CD4-positive, alpha-beta memory T cell (primary cell): Measurements from ENCODE around the gene NOS1AP. TPM values are rescaled to one million over a fixed set of nuclear protein-coding genes. Genes with fewer than 3 reads are reported as not detected.

Experiments used
- CTCF ChIA-PET: fragments of 350-600 bp; sonication (Branson Sonifier 250); formaldehyde crosslinking; loops from one replicate; lab custom pipeline; 2021; ENCODE audit warnings: inconsistent platforms; ENCODE audit not compliant: partially characterized antibody; lab: Charles Lee
- POLR2A ChIA-PET: fragments of 350-600 bp; sonication (Branson Sonifier 250); formaldehyde crosslinking; loops from one replicate; lab custom pipeline; 2021; ENCODE audit not compliant: partially characterized antibody; lab: Charles Lee
- DNase-seq, 5 donors: peaks; one replicate each; pipeline versions ENCODE4 v3.0.0 to v3.0.0-alpha.2; 2020 to 2022; ENCODE audit warnings: mixed read lengths in 1 of 5
- H3K27ac ChIP-seq: one replicate; pipeline ENCODE4 v1.7.0; 2013; ENCODE audit warnings: low read depth, low read length
- H3K27me3 ChIP-seq: 2 replicates; pipeline ENCODE4 v1.7.0; 2013; ENCODE audit warnings: mild to moderate bottlenecking, low read length, moderate library complexity; ENCODE audit not compliant: insufficient read depth
- H3K36me3 ChIP-seq: 2 replicates; pipeline ENCODE4 v1.7.0; 2013; ENCODE audit warnings: mild to moderate bottlenecking, low read length, moderate library complexity; ENCODE audit not compliant: insufficient read depth
- H3K4me1 ChIP-seq: 2 replicates; pipeline ENCODE4 v1.7.0; 2013; ENCODE audit warnings: mild to moderate bottlenecking, low read length, moderate library complexity; ENCODE audit not compliant: insufficient read depth
- H3K4me3 ChIP-seq, 2 donors: one replicate each; pipeline ENCODE4 v1.7.0; 2013; ENCODE audit warnings: low read length in 2 of 2, mild to moderate bottlenecking in 1 of 2
- H3K9me3 ChIP-seq, 2 donors: one replicate each; pipeline ENCODE4 v1.7.0; 2013; ENCODE audit warnings: low read length in 2 of 2, control low read depth in 1 of 2; ENCODE audit not compliant: control insufficient read depth in 1 of 2
- H3K27ac Mint-ChIP-seq, 7 donors: one replicate each; pipeline ENCODE4 v1.8.0; 2020 to 2021; ENCODE audit warnings: mixed read lengths in 7 of 7, mild to moderate bottlenecking in 6 of 7, inconsistent platforms in 3 of 7, moderate library complexity in 3 of 7
- H3K27me3 Mint-ChIP-seq, 2 donors: one replicate each; pipeline ENCODE4 v1.8.0; 2020 to 2021; ENCODE audit warnings: mixed read lengths in 2 of 2
- H3K36me3 Mint-ChIP-seq, 2 donors: one replicate each; pipeline ENCODE4 v1.8.0; 2020 to 2021; ENCODE audit warnings: mixed read lengths in 2 of 2, inconsistent platforms in 1 of 2, mild to moderate bottlenecking in 1 of 2
- H3K4me1 Mint-ChIP-seq, 4 donors: one replicate each; pipeline ENCODE4 v1.8.0; 2020 to 2021; ENCODE audit warnings: mixed read lengths in 4 of 4, mild to moderate bottlenecking in 1 of 4
- H3K4me3 Mint-ChIP-seq, 8 donors: one replicate each; pipeline ENCODE4 v1.8.0; 2020 to 2021; ENCODE audit warnings: mixed read lengths in 8 of 8, mild to moderate bottlenecking in 7 of 8, moderate library complexity in 6 of 8, inconsistent platforms in 3 of 8
- H3K9me3 Mint-ChIP-seq, 8 donors: one replicate each; pipeline ENCODE4 v1.8.0; 2020 to 2021; ENCODE audit warnings: mixed read lengths in 8 of 8, mild to moderate bottlenecking in 5 of 8, inconsistent platforms in 3 of 8, moderate library complexity in 1 of 8
- intact Hi-C: fragments of 100-400 bp; cut with micrococcal nuclease; formaldehyde crosslinking; loops from one replicate; pipeline ENCODE4 v1.15.1; 2023
- polyA plus RNA-seq, 2 donors: library from polyadenylated mRNA; unstranded; fragments of 300-500 nt; fragmentation: Illumina TruSeq; gene quantifications; one replicate each; pipeline ENCODE4 v1.2.3, GENCODE V29; 2021
- total RNA-seq, 2 experiments: library from RNA; stranded (reverse); gene quantifications; one replicate each; pipeline ENCODE4 v1.2.3, GENCODE V29; 2021

The NOS1AP gene
- total and polyA plus RNA-seq, 4 experiments from 2014 or later: not detected

DNA sequence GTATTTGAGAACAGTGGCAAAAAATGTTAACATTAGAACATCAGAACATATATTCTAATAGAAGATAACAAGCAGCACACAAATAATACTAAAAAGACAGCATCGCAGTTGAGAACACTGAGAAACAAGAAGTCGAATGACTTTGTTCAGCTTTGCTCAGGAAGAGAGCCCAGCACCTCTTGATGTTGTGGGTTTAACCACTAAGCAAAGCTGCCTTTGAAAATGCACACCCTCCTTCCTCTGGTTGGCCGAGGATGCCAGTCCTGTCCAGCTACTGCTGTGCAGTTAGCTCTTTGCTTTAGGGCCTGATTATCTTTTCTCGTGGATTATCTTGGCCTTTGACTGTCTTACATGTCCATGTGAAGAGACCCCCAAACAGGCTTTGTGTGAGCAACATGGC is 246.7 kb downstream of the NOS1AP start:
- Histone ChIP-seq H3K4me3 (no peak overlapping the region), H3K9me3 (no peaks in the 10 kb centered on the region), H3K4me1 (no peaks in the 10 kb centered on the region), H3K27ac (no peak overlapping the region), H3K27me3 (no peaks in the 10 kb centered on the region), H3K36me3 (no peaks in the 10 kb centered on the region)
- H3K27ac Mint-ChIP-seq: no peak overlapping the region
- H3K9me3 Mint-ChIP-seq: peaks cover 0 to under 1% (median 0%) of the 10 kb centered on the region in 8 donors
- H3K4me3 Mint-ChIP-seq: no peak overlapping the region
- ChIA-PET CTCF (no interaction called here), POLR2A (no interaction called here)
- intact Hi-C loops: no loop called here
- no peak for DNase-seq
- H3K27me3 Mint-ChIP-seq: peaks cover 12 to 13% of the 10 kb centered on the region in 2 donors
- no peaks in the 10 kb centered on the region for H3K36me3 Mint-ChIP-seq
- no peaks in the 10 kb centered on the region for H3K4me1 Mint-ChIP-seq

DNA sequence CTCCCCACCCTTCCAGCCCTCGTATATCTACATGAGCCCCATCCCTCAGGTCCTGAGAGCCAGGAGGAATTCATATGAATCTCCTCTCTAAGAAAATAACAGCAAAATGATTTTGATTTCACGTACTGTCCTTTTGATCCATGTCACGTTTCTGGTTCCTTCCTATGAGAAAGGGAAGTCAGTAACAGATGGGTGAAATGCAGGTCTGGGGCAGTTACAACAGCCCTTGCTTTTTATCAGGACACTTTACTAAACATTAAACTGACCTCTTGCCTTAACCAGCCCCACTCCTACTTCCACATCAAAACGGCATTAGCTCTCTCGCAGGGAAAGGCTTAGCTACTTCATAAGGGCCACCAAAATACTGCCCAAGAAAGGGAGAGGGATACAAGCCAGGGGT is 248.1 kb downstream of the NOS1AP start:
- ChIA-PET CTCF (no interaction called here), POLR2A (no interaction called here)
- Mint-ChIP-seq H3K27me3 (peaks cover 12 to 13% of the 10 kb centered on the region in 2 donors), H3K36me3 (no peaks in the 10 kb centered on the region), H3K4me1 (no peaks in the 10 kb centered on the region), H3K27ac (no peak overlapping the region), H3K9me3 (no peaks in the 10 kb centered on the region), H3K4me3 (no peak overlapping the region)
- Histone ChIP-seq H3K27ac (no peak overlapping the region), H3K4me1 (no peaks in the 10 kb centered on the region), H3K9me3 (no peaks in the 10 kb centered on the region), H3K4me3 (no peak overlapping the region), H3K27me3 (no peaks in the 10 kb centered on the region), H3K36me3 (no peaks in the 10 kb centered on the region)
- DNase-seq: no peak
- intact Hi-C loops: no loop called here

DNA sequence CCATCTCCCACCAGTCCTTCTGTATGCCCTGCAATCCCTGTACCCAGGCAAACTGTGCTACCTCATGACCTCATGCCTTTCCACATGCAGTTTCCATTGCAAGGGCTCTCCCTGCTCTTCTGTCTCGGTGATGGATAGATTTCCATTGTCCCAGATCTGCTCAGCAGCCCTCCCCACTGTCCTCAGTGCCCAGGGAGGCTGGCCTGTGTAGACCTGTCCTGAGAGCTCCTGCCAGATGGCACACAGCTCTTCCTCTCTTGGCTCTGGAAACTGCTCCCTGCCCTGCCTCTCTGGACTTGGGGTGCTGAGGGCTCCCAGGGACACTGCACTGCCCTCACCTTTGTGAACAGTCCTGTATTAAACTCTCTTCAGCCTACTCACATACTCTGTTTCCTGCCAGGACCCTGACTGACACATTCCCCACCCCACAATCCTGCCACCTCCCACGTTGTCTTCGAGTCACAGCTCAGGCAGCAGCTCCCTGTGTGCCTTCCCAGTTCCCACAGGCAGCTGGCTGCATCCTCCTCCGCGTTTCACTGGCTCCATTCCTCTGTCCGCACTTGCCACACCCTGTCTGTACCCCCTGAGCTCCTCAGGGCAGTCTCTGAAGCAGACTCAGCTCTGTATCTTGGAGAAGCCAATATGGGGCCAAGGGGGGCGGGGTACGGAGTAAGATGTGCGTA is 250.1 kb downstream of the NOS1AP start:
- H3K27me3 ChIP-seq: peaks cover under 1% of the 10 kb centered on the region

DNA sequence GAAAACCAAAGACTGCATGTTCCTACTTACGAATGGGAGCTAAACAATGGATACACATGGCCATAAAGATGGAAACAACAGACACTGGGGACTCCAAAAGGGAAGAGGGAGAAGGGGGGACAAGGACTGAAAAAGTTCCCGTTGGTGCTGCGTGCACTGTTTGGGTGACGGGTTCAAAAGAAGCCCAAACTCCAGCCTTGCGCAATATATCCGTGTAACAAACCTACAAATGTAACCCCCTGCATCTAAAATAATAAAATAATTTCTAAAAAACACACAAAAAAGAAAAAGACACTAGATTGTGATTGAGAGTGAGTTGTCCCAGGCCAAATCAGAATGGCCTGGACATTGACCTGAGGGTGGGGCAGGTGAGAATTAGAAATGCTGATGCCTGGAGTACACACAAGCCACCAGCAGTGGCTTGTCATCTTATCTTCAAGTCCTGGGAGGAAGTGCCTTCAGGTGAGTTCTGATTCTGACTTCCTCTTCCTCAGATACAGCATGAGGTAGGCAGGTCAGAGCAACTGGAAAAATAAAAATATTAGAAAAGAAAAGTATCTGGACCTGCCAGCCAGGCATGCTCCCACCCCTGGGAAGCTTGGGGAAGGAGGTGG is 252.4 kb downstream of the NOS1AP start:
- intact Hi-C loops: no loop called here
- Mint-ChIP-seq H3K27me3 (peaks cover 9 to 15% of the 10 kb centered on the region in 2 donors), H3K4me1 (no peaks in the 10 kb centered on the region), H3K4me3 (no peak overlapping the region), H3K36me3 (no peaks in the 10 kb centered on the region), H3K9me3 (no peaks in the 10 kb centered on the region), H3K27ac (no peak overlapping the region)
- DNase-seq: no peak
- Histone ChIP-seq H3K9me3 (no peaks in the 10 kb centered on the region), H3K4me1 (no peaks in the 10 kb centered on the region), H3K4me3 (no peak overlapping the region), H3K27ac (no peak overlapping the region), H3K36me3 (no peaks in the 10 kb centered on the region), H3K27me3 (peaks cover 3% of the 10 kb centered on the region)
- ChIA-PET POLR2A (no interaction called here), CTCF (no interaction called here)

More for the DNA sequence above, 250.1 kb downstream of the NOS1AP start:
- Mint-ChIP-seq H3K4me3 (no peak overlapping the region), H3K36me3 (no peaks in the 10 kb centered on the region), H3K27me3 (peaks cover 9 to 12% of the 10 kb centered on the region in 2 donors), H3K9me3 (no peaks in the 10 kb centered on the region), H3K4me1 (no peaks in the 10 kb centered on the region), H3K27ac (no peak overlapping the region)
- ChIA-PET CTCF (no interaction called here), POLR2A (no interaction called here)
- no peak for DNase-seq
- Histone ChIP-seq H3K9me3 (no peaks in the 10 kb centered on the region), H3K36me3 (no peaks in the 10 kb centered on the region), H3K4me1 (no peaks in the 10 kb centered on the region), H3K27ac (no peak overlapping the region), H3K4me3 (no peak overlapping the region)
- intact Hi-C loops: no loop called here

DNA sequence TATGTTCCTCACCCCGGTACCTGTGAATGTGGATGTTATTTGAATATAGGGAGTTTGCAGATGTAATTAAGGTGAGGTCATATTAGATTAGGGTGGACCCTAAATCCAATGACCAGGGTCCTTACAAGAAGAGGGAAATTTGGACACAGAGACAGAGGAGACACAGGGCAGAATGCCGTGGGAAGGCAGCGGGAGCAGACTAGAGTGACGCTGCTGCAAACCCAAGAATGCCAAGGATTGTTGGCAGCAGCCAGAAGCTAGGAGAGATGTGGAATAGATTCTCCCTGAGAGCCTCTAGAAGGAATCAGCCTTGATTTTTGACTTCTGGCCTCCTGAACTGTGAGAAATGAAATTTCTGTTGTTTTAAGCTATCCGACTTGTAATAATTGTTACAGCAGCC is 253.5 kb downstream of the NOS1AP start:
- Histone ChIP-seq H3K27me3 (peaks cover 3% of the 10 kb centered on the region), H3K36me3 (no peaks in the 10 kb centered on the region)

DNA sequence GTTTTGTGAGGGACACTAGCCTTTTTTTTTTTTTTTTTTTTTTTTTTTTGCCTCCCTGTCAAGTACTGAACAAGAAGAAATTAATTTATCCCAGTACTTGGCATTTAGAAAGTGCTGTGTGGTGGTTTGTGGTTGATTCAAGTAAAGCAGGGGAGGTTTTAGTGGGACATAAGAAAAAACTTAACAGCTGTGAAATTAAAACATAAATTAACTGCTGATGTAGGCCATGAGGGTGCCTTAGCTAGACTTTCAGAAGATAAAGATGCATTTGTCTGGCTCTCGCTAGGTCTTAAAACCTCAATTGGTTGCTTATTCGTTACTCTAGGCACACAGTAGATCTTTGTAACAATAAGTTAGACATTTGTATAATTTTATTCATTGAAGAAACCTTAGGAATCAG is 254.9 kb downstream of the NOS1AP start:
- no peaks in the 10 kb centered on the region for H3K9me3 Mint-ChIP-seq
- H3K36me3 ChIP-seq: no peaks in the 10 kb centered on the region
- H3K4me3 Mint-ChIP-seq: no peak overlapping the region
- H3K27me3 ChIP-seq: peaks cover 3% of the 10 kb centered on the region
- no peak overlapping the region for H3K27ac ChIP-seq
- DNase-seq: no peak
- H3K4me1 ChIP-seq: no peaks in the 10 kb centered on the region
- H3K4me1 Mint-ChIP-seq: no peaks in the 10 kb centered on the region
- H3K4me3 ChIP-seq: no peak overlapping the region
- intact Hi-C loops: no loop called here
- no peak overlapping the region for H3K27ac Mint-ChIP-seq
- H3K36me3 Mint-ChIP-seq: no peaks in the 10 kb centered on the region
- peaks cover 6 to 9% of the 10 kb centered on the region in 2 donors for H3K27me3 Mint-ChIP-seq
- POLR2A ChIA-PET: no interaction called here
- H3K9me3 ChIP-seq: no peaks in the 10 kb centered on the region
- CTCF ChIA-PET: no interaction called here

More for the DNA sequence above, 253.5 kb downstream of the NOS1AP start:
- CTCF ChIA-PET: no interaction called here
- no peaks in the 10 kb centered on the region for H3K9me3 ChIP-seq
- H3K36me3 Mint-ChIP-seq: no peaks in the 10 kb centered on the region
- H3K9me3 Mint-ChIP-seq: no peaks in the 10 kb centered on the region
- peaks cover 9 to 15% of the 10 kb centered on the region in 2 donors for H3K27me3 Mint-ChIP-seq
- H3K4me3 Mint-ChIP-seq: no peak overlapping the region
- no peak overlapping the region for H3K27ac Mint-ChIP-seq
- POLR2A ChIA-PET: no interaction called here
- no peaks in the 10 kb centered on the region for H3K4me1 Mint-ChIP-seq
- intact Hi-C loops: no loop called here
- DNase-seq: no peak
- H3K27ac ChIP-seq: no peak overlapping the region
- H3K4me1 ChIP-seq: no peaks in the 10 kb centered on the region
- H3K4me3 ChIP-seq: no peak overlapping the region

DNA sequence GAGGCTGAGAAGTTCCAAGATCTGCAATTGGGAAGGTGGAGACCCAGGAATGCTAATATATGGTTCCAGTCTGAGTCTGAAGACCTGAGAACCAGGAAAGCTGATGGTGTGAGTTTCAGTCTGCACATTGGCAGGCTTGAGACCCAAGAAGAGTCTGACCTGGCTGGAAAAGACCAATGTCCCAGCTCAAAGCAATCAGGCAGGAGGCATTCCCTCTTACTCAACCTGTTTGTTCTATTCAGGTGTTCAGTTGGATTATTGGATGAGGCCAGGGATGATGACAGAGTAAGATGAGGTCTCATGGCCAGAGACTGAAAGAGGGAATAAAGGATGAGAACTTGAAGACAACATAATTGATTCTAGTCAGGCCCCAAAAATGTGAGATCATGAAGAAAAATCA is 257.1 kb downstream of the NOS1AP start:
- no peaks in the 10 kb centered on the region for H3K4me1 ChIP-seq

More for the DNA sequence above, 257.1 kb downstream of the NOS1AP start:
- CTCF ChIA-PET: no interaction called here
- Histone ChIP-seq H3K36me3 (no peaks in the 10 kb centered on the region), H3K9me3 (no peaks in the 10 kb centered on the region), H3K27ac (no peak overlapping the region), H3K27me3 (peaks cover 3% of the 10 kb centered on the region), H3K4me3 (no peak overlapping the region)
- H3K27me3 Mint-ChIP-seq: peaks cover 2 to 5% of the 10 kb centered on the region in 2 donors
- intact Hi-C loops: no loop called here
- H3K36me3 Mint-ChIP-seq: no peaks in the 10 kb centered on the region
- no peak overlapping the region for H3K4me3 Mint-ChIP-seq
- no peak for DNase-seq
- POLR2A ChIA-PET: no interaction called here
- no peak overlapping the region for H3K27ac Mint-ChIP-seq
- no peaks in the 10 kb centered on the region for H3K9me3 Mint-ChIP-seq
- no peaks in the 10 kb centered on the region for H3K4me1 Mint-ChIP-seq
